Caco-2 (cell line): ENCODE measurements around the gene TRUB1. TPM values are rescaled to one million over a fixed set of nuclear protein-coding genes. Genes with fewer than 3 reads are reported as not detected.

ENCODE experiments used
- BruUV-seq: library from RNA; stranded (reverse); fragments of 400-500 nt; replicated peaks from 2 replicates; lab custom pipeline; 2021; lab: Mats Ljungman, UMichigan
- CTCF ChIA-PET: fragments of 300-600 bp; sonication (Branson Sonifier 250); formaldehyde crosslinking; loops from one replicate; lab custom pipeline; 2022; ENCODE audit warnings: antibody characterized with exemption; lab: Charles Lee
- POLR2A ChIA-PET: fragments of 300-600 bp; sonication (Branson Sonifier 250); formaldehyde crosslinking; loops from one replicate; lab custom pipeline; 2022; ENCODE audit warnings: antibody characterized with exemption; lab: Charles Lee
- DNase-seq, 2 experiments: peaks; one replicate each; pipeline versions ENCODE4 v3.0.0 to v3.0.0-alpha.2; 2020 to 2022
- H3K27me3 ChIP-seq: replicated peaks from 2 replicates; pipeline ENCODE4 v1.6.0; 2011; ENCODE audit warnings: low read length; ENCODE audit not compliant: control insufficient read depth, insufficient read depth
- H3K36me3 ChIP-seq: 2 replicates; pipeline ENCODE4 v1.5.1; 2011; ENCODE audit warnings: low read length; ENCODE audit not compliant: control insufficient read depth, insufficient read depth
- H3K4me1 ChIP-seq: fragments of 250-450 bp; sonication (Bioruptor Pico); 2 replicates; pipeline ENCODE4 v1.5.1; 2020; ENCODE audit warnings: mild to moderate bottlenecking
- H3K4me3 ChIP-seq: 2 replicates; pipeline ENCODE4 v1.5.1; 2011; ENCODE audit warnings: low read depth, mild to moderate bottlenecking, control low read depth, low read length
- H3K9me3 ChIP-seq: fragments of 250-450 bp; sonication (Bioruptor Pico); 2 replicates; pipeline ENCODE4 v1.5.1; 2020; ENCODE audit warnings: mild to moderate bottlenecking, moderate library complexity
- H3K27ac Mint-ChIP-seq: one replicate; pipeline ENCODE4 v1.8.0; 2022; ENCODE audit warnings: mixed read lengths; ENCODE audit not compliant: unreplicated experiment
- H3K27me3 Mint-ChIP-seq: one replicate; pipeline ENCODE4 v1.8.0; 2022; ENCODE audit warnings: mixed read lengths; ENCODE audit not compliant: insufficient read depth, unreplicated experiment
- H3K36me3 Mint-ChIP-seq: one replicate; pipeline ENCODE4 v1.8.0; 2022; ENCODE audit warnings: mild to moderate bottlenecking, mixed read lengths; ENCODE audit not compliant: insufficient read depth, unreplicated experiment
- H3K4me1 Mint-ChIP-seq: one replicate; pipeline ENCODE4 v1.8.0; 2022; ENCODE audit warnings: low read depth, mixed read lengths; ENCODE audit not compliant: unreplicated experiment
- H3K4me3 Mint-ChIP-seq: one replicate; pipeline ENCODE4 v1.8.0; 2022; ENCODE audit warnings: mild to moderate bottlenecking, moderate library complexity, mixed read lengths; ENCODE audit not compliant: unreplicated experiment
- H3K9me3 Mint-ChIP-seq: one replicate; pipeline ENCODE4 v1.8.0; 2022; ENCODE audit warnings: mixed read lengths; ENCODE audit not compliant: unreplicated experiment
- intact Hi-C: fragments of 100-400 bp; cut with micrococcal nuclease; formaldehyde crosslinking; loops from one replicate; pipeline ENCODE4 v1.10.0; 2022; ENCODE audit not compliant: unreplicated experiment
- total RNA-seq: library from RNA; stranded (reverse); gene quantifications from 2 replicates; pipeline ENCODE4 v1.2.3, GENCODE V29; 2022
- TF ChIP-seq, protein P1 (sequence below), 2 experiments: fragments of 200-600 bp in 1 of 2; IDR thresholded peaks; 1 replicate in 1 of 2; 2 replicates in 1 of 2; pipeline versions ENCODE4 v1.5.1 to v1.8.0; 2011 to 2022; ENCODE audit warnings: antibody characterized with exemption in 1 of 2, control low read depth in 1 of 2, inconsistent platforms in 1 of 2, low read depth in 1 of 2, low read length in 1 of 2, mild to moderate bottlenecking in 1 of 2, moderate library complexity in 1 of 2; ENCODE audit not compliant: insufficient read depth in 1 of 2, severe bottlenecking in 1 of 2, unreplicated experiment in 1 of 2

TRUB1 gene
- total RNA-seq, 1 experiment from 2014 or later: 22.0 TPM

DNA sequence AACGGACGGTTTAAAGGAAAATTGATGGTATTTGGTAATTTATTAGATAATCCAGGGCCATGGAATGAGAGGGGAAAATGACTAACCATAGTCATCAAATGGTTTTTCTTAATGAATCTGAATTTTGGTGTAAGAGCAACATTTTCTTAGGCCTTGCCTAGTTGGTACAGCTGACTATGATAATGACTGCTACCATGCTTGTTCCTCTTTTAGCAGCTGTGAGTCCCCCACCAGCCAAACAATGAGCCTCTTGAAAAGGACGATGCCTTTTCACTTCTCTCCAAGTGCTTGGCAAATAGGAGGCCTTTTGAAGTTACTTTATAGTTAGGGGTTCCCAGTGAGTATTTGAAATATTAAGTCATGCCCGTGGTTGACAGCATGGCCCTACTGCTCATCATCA is 53.0 kb downstream of the TRUB1 start:
- ChIA-PET POLR2A (no interaction called here), CTCF (no interaction called here)
- no TSS peak for BruUV-seq
- intact Hi-C loops: no loop called here
- Mint-ChIP-seq H3K9me3 (no peaks in the 10 kb centered on the region), H3K36me3 (peaks cover 6% of the 10 kb centered on the region), H3K4me3 (no peak overlapping the region), H3K4me1 (no peaks in the 10 kb centered on the region), H3K27me3 (no peaks in the 10 kb centered on the region), H3K27ac (no peak overlapping the region)
- Histone ChIP-seq H3K9me3 (0 out of 2 replicates have a peak, but pooled peaks cover 7% of the 10 kb centered on the region), H3K4me1 (no peaks in the 10 kb centered on the region), H3K4me3 (no peak overlapping the region), H3K27me3 (no peaks in the 10 kb centered on the region), H3K36me3 (no peaks in the 10 kb centered on the region)
- DNase-seq: no peak
- TF ChIP-seq, protein P1, sequence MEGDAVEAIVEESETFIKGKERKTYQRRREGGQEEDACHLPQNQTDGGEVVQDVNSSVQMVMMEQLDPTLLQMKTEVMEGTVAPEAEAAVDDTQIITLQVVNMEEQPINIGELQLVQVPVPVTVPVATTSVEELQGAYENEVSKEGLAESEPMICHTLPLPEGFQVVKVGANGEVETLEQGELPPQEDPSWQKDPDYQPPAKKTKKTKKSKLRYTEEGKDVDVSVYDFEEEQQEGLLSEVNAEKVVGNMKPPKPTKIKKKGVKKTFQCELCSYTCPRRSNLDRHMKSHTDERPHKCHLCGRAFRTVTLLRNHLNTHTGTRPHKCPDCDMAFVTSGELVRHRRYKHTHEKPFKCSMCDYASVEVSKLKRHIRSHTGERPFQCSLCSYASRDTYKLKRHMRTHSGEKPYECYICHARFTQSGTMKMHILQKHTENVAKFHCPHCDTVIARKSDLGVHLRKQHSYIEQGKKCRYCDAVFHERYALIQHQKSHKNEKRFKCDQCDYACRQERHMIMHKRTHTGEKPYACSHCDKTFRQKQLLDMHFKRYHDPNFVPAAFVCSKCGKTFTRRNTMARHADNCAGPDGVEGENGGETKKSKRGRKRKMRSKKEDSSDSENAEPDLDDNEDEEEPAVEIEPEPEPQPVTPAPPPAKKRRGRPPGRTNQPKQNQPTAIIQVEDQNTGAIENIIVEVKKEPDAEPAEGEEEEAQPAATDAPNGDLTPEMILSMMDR (IDR thresholded peaks at IDR 0.05; ENCODE audit: insufficient read depth in 1 of 2, low read depth in 1 of 2, low read length in 1 of 2, severe bottlenecking in 1 of 2, unreplicated experiment in 1 of 2): no peak

DNA sequence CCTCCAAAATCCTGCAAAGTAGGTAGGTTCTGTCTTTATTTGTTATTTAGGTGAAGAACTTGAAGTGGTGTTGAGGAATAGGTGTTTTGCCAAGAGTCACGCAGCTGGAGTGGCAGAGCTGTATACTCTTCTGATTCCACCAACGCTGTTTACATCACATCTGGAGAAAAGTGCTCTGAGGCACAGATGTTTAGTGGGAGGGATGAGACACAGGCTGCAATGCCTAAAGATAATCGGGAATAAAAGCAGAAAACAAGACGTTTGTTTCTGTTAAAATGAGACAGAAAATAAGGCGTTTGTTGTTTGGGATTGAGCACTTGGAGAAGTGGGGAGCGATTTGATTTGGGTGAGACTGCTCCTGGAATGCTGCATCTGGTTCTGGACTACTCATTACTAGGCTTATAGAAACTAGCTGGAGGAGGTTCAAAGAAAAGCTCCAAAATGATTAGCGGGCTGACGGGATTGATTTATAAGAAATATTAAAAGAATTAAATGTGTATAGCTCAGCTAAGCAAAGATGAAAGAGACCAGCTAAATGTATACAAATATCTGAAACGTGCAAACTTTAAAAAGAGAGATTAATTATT is 54.3 kb downstream of the TRUB1 start:
- Mint-ChIP-seq H3K36me3 (peaks cover 3% of the 10 kb centered on the region), H3K27me3 (no peaks in the 10 kb centered on the region), H3K4me3 (no peak overlapping the region), H3K27ac (no peak overlapping the region), H3K9me3 (no peaks in the 10 kb centered on the region), H3K4me1 (no peaks in the 10 kb centered on the region)
- CTCF ChIA-PET: no interaction called here
- DNase-seq: no peak
- no peaks in the 10 kb centered on the region for H3K9me3 ChIP-seq
- intact Hi-C loops: no loop called here
- no TSS peak for BruUV-seq
- POLR2A ChIA-PET: no interaction called here
- H3K4me3 ChIP-seq: no peak overlapping the region
- H3K27me3 ChIP-seq: no peaks in the 10 kb centered on the region
- TF ChIP-seq, protein P1 (IDR thresholded peaks at IDR 0.05; ENCODE audit: insufficient read depth in 1 of 2, low read depth in 1 of 2, low read length in 1 of 2, severe bottlenecking in 1 of 2, unreplicated experiment in 1 of 2): no peak
- H3K4me1 ChIP-seq: no peaks in the 10 kb centered on the region
- H3K36me3 ChIP-seq: no peaks in the 10 kb centered on the region

DNA sequence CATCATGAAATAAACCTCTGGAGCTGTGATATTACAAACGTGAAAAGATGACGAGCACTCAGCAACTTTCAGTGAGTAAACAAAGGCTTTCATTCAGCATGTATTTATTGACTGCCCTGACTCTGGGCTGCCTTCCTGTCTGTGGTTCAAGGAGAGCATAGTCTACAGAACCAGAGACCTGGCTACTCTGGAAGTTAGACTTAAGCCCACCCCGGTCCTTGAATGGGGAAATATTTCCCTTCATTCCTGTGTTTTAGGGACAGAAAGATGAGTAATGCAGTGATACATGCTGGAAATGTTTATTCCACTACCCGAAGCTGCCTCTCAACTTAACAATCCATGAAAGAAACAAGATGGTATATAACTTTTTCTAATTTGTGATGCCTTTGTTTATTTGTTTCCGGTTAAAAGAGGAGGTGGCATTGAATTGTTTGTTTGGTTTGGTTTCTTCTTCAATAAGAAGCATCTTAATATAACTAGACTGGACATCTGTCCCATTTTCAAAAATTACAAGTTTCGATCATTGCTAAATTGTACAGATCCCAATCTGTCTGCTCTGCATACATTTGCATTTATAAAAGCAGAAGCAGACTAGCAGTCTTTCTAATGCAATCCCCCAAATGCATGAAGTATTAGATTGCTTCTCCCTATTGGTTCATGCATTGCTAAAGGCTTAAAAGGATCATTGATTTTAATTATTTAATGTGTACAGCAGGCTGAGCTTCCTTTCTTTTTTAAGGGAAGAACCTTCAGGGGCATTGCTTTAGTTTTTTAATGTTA is 57.7 kb downstream of the TRUB1 start:
- TF ChIP-seq, protein P1 (IDR thresholded peaks at IDR 0.05; ENCODE audit: insufficient read depth in 1 of 2, low read depth in 1 of 2, low read length in 1 of 2, severe bottlenecking in 1 of 2, unreplicated experiment in 1 of 2): no peak
- H3K9me3 Mint-ChIP-seq: no peaks in the 10 kb centered on the region
- H3K27ac Mint-ChIP-seq: no peak overlapping the region
- BruUV-seq: no TSS peak
- no peak overlapping the region for H3K4me3 Mint-ChIP-seq
- DNase-seq: no peak
- CTCF ChIA-PET: interaction anchor here (0.6 kb wide), 1 partner anchor 363 kb away, joined by 5 read pairs; no protein-coding TSS in a partner anchor
- intact Hi-C loops: no loop called here
- no peaks in the 10 kb centered on the region for H3K36me3 ChIP-seq
- no peak overlapping the region for H3K4me3 ChIP-seq
- H3K4me1 ChIP-seq: no peaks in the 10 kb centered on the region
- H3K27me3 ChIP-seq: no peaks in the 10 kb centered on the region
- POLR2A ChIA-PET: no interaction called here
- H3K4me1 Mint-ChIP-seq: no peaks in the 10 kb centered on the region
- no peaks in the 10 kb centered on the region for H3K9me3 ChIP-seq
- H3K27me3 Mint-ChIP-seq: no peaks in the 10 kb centered on the region
- no peaks in the 10 kb centered on the region for H3K36me3 Mint-ChIP-seq
